Transverse colon (tissue), 4 donors: ENCODE measurements around the gene ZNF827. TPM values are rescaled to one million over a fixed set of nuclear protein-coding genes. Genes with fewer than 3 reads are reported as not detected.

Experiments
- DNase-seq: peaks from one replicate; pipeline ENCODE4 v3.0.0-alpha.2; 2019
- H3K27ac ChIP-seq, 4 donors: fragments of 200-600 bp; sonication (generic); 2 replicates each; pipeline ENCODE4 v1.5.1; 2016 to 2018; ENCODE audit warnings: inconsistent platforms in 4 of 4
- H3K27me3 ChIP-seq: fragments of 200-600 bp; sonication (generic); 2 replicates; pipeline ENCODE4 v1.5.1; 2017; ENCODE audit warnings: inconsistent platforms
- H3K36me3 ChIP-seq, 4 donors: fragments of 200-600 bp; sonication (generic); 2 replicates each; pipeline ENCODE4 v1.5.1; 2017 to 2019; ENCODE audit warnings: inconsistent platforms in 4 of 4
- H3K4me1 ChIP-seq, 4 donors: fragments of 200-600 bp; sonication (generic); 2 replicates each; pipeline ENCODE4 v1.5.1; 2017 to 2020; ENCODE audit warnings: inconsistent platforms in 4 of 4
- H3K4me3 ChIP-seq, 4 donors: fragments of 200-600 bp; sonication (generic); 1 replicate in 1 of 4; 2 replicates in 3 of 4; pipeline versions ENCODE4 v1.5.1 to v1.6.1; 2017 to 2019; ENCODE audit warnings: inconsistent platforms in 4 of 4
- H3K9me3 ChIP-seq, 2 donors: fragments of 200-600 bp; sonication (generic); 2 replicates each; pipeline ENCODE4 v1.5.1; 2017 to 2019; ENCODE audit warnings: inconsistent platforms in 2 of 2
- EP300 ChIP-seq: sonication (generic); formaldehyde crosslinking; IDR thresholded peaks from one replicate; pipeline ENCODE4 v1.6.1; 2017; ENCODE audit warnings: antibody characterized with exemption, low read depth
- POLR2A ChIP-seq: fragments of 450-650 bp; IDR thresholded peaks from one replicate; pipeline ENCODE4 v1.6.1; 2016; ENCODE audit warnings: antibody characterized with exemption, mild to moderate bottlenecking, moderate library complexity
- POLR2AphosphoS5 ChIP-seq, 3 donors: sonication (generic); formaldehyde crosslinking; IDR thresholded peaks; one replicate each; pipeline ENCODE4 v1.6.1; 2016; ENCODE audit warnings: antibody characterized with exemption in 3 of 3
- WGBS, 2 donors: methylation state at CpG; one replicate each; pipeline ENCODE4 v1.1.5; 2018; ENCODE audit warnings: low coverage in 1 of 2; 5-methylcytosine and 5-hydroxymethylcytosine counted together
- in situ Hi-C, 4 donors: fragments of 200-750 bp; cut with MboI; loops; one replicate each; pipeline versions ENCODE4 v1.15.0 to v1.15.1; 2017; ENCODE audit warnings: low sequenced_read_pairs in 3 of 4, low pct_ligation_motif_present in 1 of 4, low pct_unique_long_range_greater_than_20kb in 1 of 4
- intact Hi-C: fragments of 100-400 bp; cut with DNase I; formaldehyde crosslinking; loops from one replicate; pipeline ENCODE4 v1.15.1; 2023; ENCODE audit warnings: low total_unique reads
- total RNA-seq, 4 donors: library from RNA; depleted of rRNA; stranded (reverse); fragments of >200 nt; gene quantifications; one replicate each; pipeline ENCODE4 v1.1.0, GENCODE V29; 2016
- TF ChIP-seq, protein P1 (sequence below), 5 experiments: fragments of 200-600 bp in 3 of 5; fragments of 450-650 bp in 2 of 5; sonication (generic) in 3 of 5; IDR thresholded peaks; 1 replicate in 2 of 5; 2 replicates in 3 of 5; pipeline ENCODE4 v1.5.1; 2016 to 2017; ENCODE audit warnings: antibody characterized with exemption in 5 of 5, inconsistent platforms in 3 of 5, mild to moderate bottlenecking in 2 of 5, moderate library complexity in 1 of 5

The ZNF827 gene
- total RNA-seq, 4 donors from 2014 or later, result 22.5 to 61.3 (median 29.2) TPM

DNA sequence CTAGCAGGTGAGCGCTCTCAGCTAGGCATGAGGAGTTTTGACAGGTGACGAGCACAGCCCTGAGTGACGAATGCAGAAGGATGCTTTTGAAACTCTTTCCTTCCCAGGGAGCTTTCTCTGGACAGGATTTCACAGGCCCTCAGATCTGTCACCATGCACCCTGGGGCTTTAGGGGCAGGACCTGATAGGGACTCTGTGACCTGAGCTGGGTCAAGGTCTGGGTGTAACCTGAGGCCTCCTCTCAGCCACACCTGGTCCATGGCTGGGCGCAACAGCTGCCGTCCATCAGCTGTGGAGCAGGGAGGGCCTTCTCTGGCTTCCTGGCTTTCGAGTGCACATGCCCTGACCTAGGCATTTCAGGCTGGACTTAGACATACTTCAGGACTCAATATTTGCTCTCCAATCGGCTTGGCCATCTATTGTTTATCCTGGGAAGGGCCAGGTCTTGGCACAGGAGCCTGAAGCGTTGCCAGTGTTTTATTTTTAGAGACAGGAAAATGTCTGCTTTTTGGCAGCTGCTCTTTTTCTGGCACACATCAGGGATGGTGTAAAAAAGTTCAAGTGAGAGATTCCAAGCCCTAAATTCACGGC is 202.3 kb downstream of the ZNF827 start:
- no peaks in the 10 kb centered on the region for H3K27me3 ChIP-seq
- no peaks in the 10 kb centered on the region for H3K9me3 ChIP-seq
- intact Hi-C loops, result loop anchor here (5.0 to 10.0 kb wide), 2 partner anchors 36 to 198 kb away; partner anchors contain the start of gene ZNF827
- H3K4me1 ChIP-seq, result peaks cover 17 to 53% (median 43%) of the 10 kb centered on the region in 4 donors
- in situ Hi-C loops, result no loop called here
- TF ChIP-seq POLR2AphosphoS5 (IDR thresholded peaks at IDR 0.05) (peak; percentile 40 to 74 (median 69)), EP300 (no peak)
- H3K27ac ChIP-seq, result peak overlapping the region; percentile 92 to 96 (median 93)
- WGBS, 2 donors, result 47% methylated on average over 9 of the region's 9 CpGs; no CpG with 5 or more reads in 1 of the 2 donors
- DNase-seq, result peak; percentile 21
- H3K36me3 ChIP-seq, result no peaks in the 10 kb centered on the region
- H3K4me3 ChIP-seq, result no peak overlapping the region

DNA sequence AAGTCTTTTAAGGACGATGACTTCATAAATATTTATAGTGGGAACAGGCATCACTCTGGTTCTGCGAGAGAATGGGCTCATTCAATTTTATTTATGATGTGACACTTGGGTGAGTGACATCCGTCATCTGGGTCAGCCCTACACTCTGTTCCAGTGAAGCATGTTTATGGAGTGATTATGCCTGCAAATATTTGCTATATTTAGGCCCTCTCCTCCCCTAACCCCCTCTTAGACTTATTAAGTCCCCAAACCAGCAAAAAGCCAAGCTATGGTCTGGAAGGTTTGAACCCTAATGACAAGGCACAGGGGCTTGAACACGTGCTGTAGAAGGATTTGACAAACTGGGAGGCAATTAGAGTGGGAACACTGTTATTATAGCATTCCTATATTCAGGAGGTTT is 202.8 kb downstream of the ZNF827 start:
- peaks cover 17 to 58% (median 48%) of the 10 kb centered on the region in 4 donors for H3K4me1 ChIP-seq
- no peaks in the 10 kb centered on the region for H3K27me3 ChIP-seq
- no peaks in the 10 kb centered on the region for H3K36me3 ChIP-seq
- H3K4me3 ChIP-seq, result no peak overlapping the region
- H3K9me3 ChIP-seq, result no peaks in the 10 kb centered on the region
- intact Hi-C loops (loop anchor here (5.0 to 10.0 kb wide), 2 partner anchors 36 to 199 kb away; partner anchors contain the start of gene ZNF827), in situ Hi-C loops (no loop called here)
- TF ChIP-seq POLR2A (no peak), POLR2AphosphoS5 (IDR thresholded peaks at IDR 0.05) (no peak), EP300 (no peak)
- TF ChIP-seq, protein P1, sequence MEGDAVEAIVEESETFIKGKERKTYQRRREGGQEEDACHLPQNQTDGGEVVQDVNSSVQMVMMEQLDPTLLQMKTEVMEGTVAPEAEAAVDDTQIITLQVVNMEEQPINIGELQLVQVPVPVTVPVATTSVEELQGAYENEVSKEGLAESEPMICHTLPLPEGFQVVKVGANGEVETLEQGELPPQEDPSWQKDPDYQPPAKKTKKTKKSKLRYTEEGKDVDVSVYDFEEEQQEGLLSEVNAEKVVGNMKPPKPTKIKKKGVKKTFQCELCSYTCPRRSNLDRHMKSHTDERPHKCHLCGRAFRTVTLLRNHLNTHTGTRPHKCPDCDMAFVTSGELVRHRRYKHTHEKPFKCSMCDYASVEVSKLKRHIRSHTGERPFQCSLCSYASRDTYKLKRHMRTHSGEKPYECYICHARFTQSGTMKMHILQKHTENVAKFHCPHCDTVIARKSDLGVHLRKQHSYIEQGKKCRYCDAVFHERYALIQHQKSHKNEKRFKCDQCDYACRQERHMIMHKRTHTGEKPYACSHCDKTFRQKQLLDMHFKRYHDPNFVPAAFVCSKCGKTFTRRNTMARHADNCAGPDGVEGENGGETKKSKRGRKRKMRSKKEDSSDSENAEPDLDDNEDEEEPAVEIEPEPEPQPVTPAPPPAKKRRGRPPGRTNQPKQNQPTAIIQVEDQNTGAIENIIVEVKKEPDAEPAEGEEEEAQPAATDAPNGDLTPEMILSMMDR (IDR thresholded peaks at IDR 0.05), result no peak
- no peak for DNase-seq
- peak overlapping the region; percentile 92 to 96 (median 93) for H3K27ac ChIP-seq
- 78% methylated on average over 4 of the region's 4 CpGs; no CpG with 5 or more reads in 1 of the 2 donors for WGBS, 2 donors

DNA sequence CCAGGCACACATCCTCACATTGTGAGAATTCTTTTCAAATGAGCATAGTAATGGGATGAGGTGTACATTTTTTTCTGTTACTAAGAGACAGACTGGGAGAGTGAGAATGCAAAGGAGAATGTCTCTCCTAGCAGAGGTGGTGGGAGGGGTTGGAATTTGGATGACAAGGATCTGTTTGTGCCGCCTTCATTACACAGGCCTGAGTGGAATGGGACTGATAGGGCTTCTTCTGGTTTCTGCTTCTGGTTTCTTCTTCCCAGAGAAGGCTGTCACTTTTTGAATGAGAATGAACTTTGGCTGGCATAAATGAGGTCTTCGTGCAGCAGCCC is 203.3 kb downstream of the ZNF827 start:
- no peak for TF ChIP-seq EP300
- TF ChIP-seq POLR2A, result no peak
- no peak for TF ChIP-seq POLR2AphosphoS5 (IDR thresholded peaks at IDR 0.05)
- TF ChIP-seq, protein P1 (IDR thresholded peaks at IDR 0.05), result no peak
- DNase-seq, result no peak
- intact Hi-C loops (loop anchor here (5.0 to 10.0 kb wide), 2 partner anchors 37 to 199 kb away; partner anchors contain the start of gene ZNF827), in situ Hi-C loops (no loop called here)
- no peaks in the 10 kb centered on the region for H3K27me3 ChIP-seq
- H3K27ac ChIP-seq, result peak overlapping the region; percentile 92 to 96 (median 93)
- H3K4me1 ChIP-seq, result peaks cover 17 to 62% (median 49%) of the 10 kb centered on the region in 4 donors
- no peak overlapping the region for H3K4me3 ChIP-seq
- no peaks in the 10 kb centered on the region for H3K36me3 ChIP-seq
- H3K9me3 ChIP-seq, result no peaks in the 10 kb centered on the region
- 31 to 50% methylated on average over 2 of the region's 2 CpGs for WGBS, 2 donors

DNA sequence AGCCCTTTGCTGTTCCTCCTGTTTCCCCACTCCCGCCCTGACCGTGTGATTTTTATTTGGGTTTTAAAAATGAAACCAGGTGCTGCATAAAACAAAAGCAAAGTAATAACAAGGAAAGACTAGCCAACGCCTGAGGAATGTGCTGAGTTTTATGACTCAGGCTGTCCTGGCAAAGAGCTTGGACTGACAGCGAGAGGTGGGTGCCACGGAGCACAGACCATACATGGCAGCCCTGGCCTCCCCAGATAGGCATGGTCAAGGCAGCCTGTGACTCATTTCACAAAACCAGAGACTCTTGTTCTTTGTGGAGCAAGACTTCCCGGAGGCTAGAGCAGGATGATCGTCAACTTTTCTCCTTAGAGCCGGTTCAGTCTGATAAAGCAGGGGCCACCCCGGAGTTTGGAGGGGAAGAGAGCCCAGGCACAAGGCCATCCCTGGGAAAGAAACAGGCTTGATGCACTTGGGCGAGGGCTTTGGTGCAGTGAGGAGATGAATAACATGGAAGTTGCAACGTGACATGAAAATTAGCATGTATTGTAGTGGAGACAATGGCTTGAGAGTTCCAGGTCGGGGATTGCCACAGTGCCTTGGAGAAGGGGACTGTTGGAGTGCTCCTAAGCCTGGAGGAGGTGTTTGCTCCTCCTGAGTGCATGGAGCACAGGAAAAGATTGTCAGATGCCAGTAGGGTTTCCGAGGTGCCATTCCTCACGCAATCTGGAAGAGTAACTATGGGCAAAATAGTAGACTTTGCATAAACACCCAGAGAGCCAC is 203.9 kb downstream of the ZNF827 start:
- DNase-seq, result peak; percentile 61
- peak overlapping the region in 1 of 4 donors; percentile 16 for H3K4me3 ChIP-seq
- H3K27me3 ChIP-seq, result no peaks in the 10 kb centered on the region
- H3K4me1 ChIP-seq, result peaks cover 17 to 62% (median 49%) of the 10 kb centered on the region in 4 donors
- H3K9me3 ChIP-seq, result no peaks in the 10 kb centered on the region
- no peaks in the 10 kb centered on the region for H3K36me3 ChIP-seq
- in situ Hi-C loops (no loop called here), intact Hi-C loops (loop anchor here (5.0 to 10.0 kb wide), 2 partner anchors 38 to 200 kb away; partner anchors contain the start of gene ZNF827)
- TF ChIP-seq, protein P1 (IDR thresholded peaks at IDR 0.05), result no peak
- TF ChIP-seq POLR2AphosphoS5 (IDR thresholded peaks at IDR 0.05) (peak; percentile 39 to 72 (median 59)), POLR2A (no peak)
- peak overlapping the region; percentile 92 to 96 (median 93) for H3K27ac ChIP-seq
- WGBS, 2 donors, result 39 to 40% methylated on average over 7 to 14 of the region's 14 CpGs
